Neural progenitor cell (in vitro differentiated cells): ENCODE measurements around the gene MYO1D.

Experiments used
- CTCF ChIP-seq: fragments of 200-600 bp; sonication (generic); IDR thresholded peaks from 2 replicates; pipeline ENCODE4 v1.5.1; 2017; ENCODE audit warnings: antibody characterized with exemption, mild to moderate bottlenecking
- EZH2phosphoT487 ChIP-seq: fragments of 200-600 bp; sonication (generic); IDR thresholded peaks from 2 replicates; pipeline ENCODE4 v1.6.1; 2017; ENCODE audit warnings: antibody characterized with exemption

GRCh38 chr17:32910769-32911168 is 33.8 kb upstream of the MYO1D start:
- TF ChIP-seq CTCF: no peak
- no peak for TF ChIP-seq EZH2phosphoT487
